HG03139 (cell line): ENCODE results near the gene FARS2.

Source experiments
- ATAC-seq: cut with Tn5 transposase; IDR thresholded peaks from one replicate; pipeline ENCODE4 v1.9.1; 2021; ENCODE audit not compliant: unreplicated experiment

The FARS2 gene

DNA sequence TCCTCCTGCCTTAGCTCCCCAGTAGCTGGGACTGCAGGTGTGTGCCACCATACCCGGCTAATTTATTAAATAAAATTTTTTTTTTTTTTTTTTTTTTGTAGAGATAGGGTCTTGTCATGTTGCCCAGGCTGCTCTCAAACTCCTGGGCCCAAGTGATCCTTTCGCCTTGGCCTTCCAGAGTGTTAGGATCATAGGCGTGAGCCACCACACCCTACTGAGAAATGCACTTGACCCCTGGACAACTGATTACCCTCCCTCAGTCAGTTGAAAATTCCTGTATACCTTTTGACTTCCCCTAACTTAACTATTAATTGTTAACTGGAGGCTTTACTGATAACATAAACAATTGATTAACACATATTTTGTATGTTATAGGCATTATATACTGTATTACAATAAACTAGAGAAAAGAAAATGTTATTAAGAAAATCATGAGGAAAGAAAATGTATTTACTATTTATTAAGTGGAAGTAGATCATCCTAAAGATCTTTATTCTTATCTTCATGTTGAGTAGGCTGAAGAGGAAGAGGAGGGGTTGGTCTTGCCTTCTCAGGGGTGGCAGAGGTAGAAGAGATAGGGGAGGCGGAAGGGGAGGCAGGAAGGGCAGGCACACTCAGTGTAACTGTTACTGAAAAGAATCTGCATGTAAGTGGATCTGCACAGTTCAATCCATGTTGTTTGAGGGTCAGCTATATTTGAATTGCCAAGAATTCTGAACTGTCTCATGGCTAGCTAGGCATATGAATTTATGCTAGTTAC lies 104.3 kb downstream of the FARS2 start:
- ATAC-seq: no peak

DNA sequence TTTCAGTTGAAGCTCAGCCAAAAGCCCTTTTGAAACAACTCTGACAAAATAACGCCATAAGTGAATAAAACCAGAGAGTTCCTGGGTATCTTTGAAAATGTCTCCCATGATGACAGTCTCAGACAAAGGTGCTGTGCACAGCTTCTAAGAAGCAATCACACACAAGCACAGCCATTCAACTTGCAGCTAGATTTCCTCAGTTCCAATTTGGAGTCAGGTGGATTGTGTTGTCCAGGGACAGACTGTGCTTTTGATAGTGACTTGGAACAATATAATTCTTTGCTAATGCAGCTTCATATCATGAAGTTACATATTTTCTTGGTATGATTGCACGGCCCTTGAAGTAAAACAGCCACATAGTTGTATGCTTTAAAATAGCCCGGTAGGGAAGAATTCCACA lies 105.6 kb downstream of the FARS2 start:
- no peak for ATAC-seq

DNA sequence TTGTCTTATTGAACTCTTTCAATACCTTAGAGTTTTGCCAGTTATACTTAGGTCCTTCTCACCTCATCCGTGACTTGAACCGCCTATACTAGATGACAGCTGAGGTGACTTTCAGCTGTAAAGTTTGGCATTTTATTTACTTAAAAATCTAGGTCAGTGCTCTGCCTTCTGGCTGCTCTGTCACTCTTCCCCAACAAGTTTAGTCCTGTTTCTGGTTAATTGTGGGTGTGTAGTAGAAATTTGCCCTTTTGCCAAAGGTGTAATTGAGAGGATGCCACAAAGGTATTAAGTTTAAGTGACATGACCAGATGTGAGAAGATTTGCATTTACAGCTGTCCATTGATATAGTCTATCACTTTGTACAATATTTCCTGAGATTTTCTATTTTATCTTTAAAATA lies 106.2 kb downstream of the FARS2 start:
- no peak for ATAC-seq

DNA sequence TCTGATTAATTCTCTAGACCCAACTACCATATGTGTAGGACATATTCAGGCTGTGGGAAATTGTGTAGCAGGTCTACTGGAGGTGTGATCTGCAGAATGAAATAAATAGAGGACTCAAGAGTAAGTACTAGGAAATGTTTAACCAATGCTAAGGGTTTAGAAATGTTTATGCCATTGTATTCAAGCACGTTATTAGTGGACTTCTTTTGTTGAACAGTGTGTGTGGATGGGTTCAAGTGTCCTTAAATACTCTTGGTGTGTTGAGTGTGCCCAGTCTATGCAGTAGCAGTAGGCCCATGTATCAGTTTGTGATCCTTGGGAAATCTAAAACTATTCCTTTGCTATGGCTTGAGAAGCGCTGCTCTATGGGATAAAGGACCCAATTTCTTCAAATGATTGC lies 112.1 kb downstream of the FARS2 start:
- ATAC-seq: no peak

DNA sequence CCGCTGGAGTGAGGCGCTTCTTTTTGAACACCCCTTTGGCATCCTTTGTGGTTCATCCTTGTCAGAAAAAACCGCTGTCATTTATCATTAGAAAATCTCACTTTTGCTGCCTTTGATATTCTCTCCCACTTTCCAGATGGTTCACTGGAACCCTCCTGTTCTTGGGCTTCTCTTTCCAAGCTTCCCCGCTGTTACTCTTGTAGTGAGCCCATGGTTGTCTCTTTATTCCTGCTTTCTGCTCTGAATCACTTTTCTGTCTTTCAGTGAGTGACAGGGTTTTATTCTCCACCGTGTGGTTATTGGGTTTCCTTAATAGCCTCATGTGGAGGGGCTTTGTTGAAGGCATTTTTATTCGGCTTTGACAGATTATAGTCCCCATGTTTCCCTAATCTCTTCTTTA lies 117.0 kb downstream of the FARS2 start:
- no peak for ATAC-seq

DNA sequence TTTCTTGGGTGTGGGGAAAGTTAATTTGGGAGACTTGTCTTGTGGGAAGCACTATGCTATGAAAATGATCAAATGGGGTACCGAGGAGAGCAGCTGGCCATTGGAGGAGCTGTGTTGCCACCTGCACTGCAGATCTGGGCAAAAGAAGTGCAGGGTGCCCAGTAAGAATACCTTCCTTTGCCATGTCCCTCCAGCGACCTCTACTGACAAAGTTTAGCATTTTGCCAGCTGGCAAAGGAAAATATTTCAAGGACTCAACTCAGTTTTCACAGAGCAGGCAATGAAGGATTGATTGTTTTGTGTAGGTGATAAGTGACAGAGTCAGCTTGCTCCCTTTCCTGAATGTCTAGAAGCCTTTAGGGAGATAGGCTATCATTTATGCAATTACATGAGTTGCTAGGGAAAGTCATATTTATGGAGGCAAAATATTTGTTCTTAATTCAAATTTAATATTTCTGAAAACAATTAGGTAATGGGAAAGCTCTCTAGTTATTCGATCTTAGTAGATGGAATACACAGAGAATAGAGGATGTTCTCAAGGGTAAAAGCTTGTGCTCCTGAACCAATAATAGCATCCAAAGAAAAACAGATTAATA lies 118.4 kb downstream of the FARS2 start:
- ATAC-seq: no peak

DNA sequence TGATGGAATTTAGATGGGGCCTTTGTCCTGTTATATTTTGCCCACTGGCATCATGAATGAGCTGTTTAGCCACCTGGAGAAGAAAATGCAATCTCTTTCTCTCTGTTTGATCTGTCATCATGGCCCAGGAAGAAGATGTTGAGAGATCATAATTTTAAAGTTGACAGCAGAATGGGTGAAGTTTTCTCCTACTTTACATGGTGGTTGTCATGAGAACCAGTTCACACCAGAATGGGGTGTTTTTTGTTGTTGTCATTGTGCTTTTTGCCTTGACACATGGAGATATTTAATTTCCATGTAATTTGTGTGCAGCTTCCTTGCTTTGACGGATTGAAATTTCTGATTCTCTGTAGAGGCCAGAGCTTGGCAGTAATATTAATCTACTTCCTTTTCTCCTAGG lies 122.5 kb downstream of the FARS2 start:
- ATAC-seq: no peak

DNA sequence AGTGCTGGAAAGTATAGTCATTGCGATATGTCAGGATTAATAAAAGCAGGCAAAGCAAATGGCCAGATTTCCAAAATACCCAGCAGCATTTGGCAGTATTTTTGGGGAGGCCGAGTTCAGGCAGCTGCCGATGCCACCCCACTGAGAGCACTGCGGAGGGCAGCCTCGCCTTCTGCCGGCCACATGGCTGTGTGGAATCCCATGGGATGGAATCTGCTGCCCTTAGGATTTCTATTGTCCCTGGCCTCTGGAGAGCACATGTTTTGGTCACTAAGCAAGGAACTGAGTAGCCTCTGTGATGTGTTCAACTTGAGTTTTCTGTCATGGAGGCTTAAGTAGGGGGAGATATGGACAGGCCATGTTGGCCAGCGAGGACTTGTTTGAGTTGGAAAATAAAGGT lies 123.0 kb downstream of the FARS2 start:
- no peak for ATAC-seq

DNA sequence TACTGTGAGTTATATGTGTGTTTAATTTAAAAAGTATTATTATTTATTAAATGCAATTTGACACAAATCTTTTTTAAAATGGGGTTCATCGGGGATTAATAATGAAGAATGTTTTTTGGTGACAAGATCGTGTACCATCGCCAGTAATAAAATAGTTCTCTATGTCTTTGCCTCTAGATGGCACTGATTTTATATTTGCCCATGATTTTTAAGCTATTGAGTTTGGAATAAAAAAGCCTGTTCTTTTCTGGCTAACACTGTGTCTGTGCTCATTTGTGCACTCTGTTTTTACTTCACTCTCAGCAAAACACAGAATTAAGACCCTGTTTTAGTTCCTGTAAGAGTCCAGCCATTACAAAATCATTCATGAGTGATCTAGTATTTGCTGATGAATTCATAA lies 127.0 kb downstream of the FARS2 start:
- ATAC-seq: no peak

DNA sequence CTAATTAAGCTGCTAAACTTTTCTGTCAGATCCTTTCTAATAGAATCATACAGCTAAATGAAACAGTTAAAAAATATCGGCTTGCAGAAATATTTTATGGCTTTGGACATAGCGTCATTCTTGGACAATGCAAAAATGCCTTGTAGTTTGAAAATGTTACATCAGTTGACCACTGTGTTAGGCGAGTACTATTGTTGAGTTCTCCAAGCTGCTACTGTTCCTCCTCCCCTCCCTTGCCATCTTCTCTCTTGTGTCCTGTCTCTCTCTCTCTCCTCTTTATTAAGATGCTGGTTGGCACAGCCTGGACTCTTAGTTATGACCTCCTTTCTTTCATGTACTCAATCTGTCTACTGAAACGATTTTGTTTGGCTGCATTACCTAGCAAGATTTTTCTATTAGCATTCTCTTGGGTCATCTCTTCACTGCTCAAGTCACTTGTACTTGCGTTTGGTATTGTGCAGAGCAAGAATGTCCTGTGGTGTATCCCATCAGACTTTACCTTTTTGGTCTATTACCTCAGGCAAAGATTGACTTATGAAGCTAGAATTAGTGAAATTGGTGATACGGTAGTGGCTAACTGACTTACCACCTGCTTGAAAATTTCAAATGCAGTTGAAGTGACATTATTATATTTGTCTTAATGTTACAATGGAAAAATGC lies 127.9 kb downstream of the FARS2 start:
- ATAC-seq: no peak

DNA sequence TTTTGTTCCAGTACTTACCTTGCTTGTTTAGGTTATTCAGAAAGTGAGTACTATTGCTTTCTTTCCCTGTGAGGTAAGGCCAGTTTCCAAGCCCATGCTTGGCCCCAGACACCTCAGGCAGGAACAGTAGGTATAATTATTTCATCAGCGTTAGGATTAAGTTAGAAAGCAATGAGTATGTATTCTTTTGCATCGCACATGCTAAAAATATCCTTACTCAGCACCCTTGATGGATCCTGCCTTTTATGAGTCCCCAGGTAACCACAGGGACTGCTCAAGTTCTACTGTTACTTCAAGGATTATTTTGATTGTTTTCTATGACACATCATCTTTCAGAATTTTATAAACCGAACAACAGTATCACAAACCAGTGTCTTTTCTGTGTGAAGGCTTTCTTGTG lies 128.9 kb downstream of the FARS2 start:
- no peak for ATAC-seq

DNA sequence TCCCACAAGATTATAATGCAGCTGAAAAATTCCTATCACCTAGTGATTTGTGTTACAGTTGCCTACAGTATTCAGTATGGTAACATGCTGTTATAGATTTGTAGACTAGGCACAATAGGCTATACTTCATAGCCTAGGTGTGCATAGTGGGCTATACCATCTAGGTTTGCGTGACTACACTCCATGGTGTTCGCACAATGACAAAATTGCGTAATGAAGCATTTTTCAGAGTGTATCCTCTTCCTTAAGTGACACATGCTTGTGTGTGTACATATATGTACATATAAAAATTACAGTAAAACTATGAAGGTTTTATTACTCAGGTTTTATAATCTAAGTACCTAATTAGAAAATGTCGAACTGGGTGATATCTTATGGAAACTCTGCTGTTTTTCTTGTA lies 133.0 kb downstream of the FARS2 start:
- ATAC-seq: no peak

DNA sequence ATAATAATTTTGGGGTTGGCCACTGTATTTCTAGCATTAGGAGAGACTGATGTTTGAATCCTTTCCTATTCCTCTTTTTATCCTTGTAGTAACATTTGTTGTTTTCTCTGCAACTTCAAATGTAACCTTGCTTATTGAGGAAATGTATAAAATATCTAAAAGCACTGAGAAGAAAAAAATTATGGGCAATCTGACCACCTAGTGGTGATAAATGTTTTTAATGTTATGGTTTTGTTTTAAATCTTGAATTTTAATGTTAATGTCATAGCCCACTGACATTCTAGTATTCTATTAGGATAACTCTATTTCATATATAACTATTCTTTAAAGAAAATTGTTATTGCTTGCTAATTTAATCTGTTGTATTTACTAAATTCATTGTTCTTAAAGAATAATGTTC lies 134.4 kb downstream of the FARS2 start:
- no peak for ATAC-seq

DNA sequence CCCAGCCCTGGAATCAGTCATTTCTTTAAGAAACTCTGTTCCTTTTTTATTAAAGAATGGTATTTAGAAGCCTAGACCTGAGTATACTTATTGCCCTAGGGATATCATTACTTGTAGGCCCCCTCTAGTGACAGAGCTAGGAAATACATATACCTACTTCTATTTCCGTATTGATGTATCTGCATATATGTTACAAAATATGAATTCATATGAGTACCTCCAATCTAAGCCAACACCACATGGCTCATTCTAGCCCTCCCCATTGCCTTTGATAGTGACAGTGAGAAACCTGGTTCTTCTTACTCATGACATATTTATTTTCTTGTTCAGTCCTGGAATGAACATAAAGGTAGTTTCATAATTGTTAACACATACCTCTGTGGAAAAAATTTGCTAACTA lies 137.2 kb downstream of the FARS2 start:
- no peak for ATAC-seq

DNA sequence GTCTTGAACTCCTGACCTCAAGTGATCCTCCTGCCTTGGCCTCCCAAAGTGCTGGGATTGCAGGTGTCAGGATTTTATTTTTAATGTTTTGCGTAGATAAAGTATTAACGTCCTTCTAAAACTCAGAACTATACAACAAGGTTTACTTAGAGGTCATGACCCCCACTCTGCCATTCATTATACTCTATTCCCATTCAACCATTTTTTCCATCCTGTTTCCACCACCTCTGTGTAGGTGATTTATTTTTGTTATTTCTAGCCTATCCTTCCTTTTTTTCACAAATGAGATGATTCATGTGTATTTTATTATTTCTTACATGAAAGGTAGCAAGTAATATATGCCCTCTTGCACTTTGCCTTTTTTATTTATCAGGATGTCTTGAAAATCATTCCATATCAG lies 138.1 kb downstream of the FARS2 start:
- ATAC-seq: no peak

DNA sequence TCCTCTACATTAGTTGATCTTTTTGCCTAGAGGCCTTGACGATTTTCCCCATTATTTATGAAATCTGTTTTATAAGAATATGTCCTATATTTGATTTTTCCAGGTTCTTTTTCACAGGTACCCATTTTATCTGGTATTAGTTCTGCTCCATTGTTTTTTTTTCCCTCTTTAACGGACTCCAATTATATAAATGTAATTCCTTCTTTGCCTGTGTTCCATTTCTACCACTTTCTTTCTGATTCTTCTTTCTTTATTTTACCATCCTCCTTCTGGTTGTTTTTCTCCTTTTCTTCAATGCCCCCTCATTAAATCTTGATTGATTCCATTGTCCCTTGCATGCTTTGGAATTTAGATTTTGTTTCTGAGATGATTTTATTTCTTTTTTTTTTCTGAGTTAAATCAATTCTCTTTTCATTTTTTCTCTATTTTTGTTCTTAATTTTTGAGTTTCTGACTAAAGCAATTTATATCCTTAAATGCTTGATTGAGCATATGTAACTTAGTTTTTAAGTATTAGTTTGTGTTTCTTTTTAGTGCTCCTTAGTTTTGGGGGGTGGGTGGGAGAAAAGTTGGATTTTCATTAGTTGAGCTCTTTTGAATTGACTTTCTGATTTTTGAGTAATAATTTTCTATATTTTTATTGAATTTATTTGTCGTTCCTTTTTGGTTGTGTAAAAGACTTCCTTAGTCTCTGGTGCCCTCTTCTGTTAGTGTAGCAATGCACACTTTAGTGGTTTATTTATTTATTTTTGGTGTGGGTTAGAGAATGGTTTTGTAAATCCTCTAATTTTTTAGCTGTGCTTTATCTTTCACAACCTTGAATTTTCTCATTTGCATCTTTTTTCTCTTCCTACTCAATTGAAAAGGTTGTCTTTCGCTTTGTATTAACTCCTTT lies 140.8 kb downstream of the FARS2 start:
- no peak for ATAC-seq

DNA sequence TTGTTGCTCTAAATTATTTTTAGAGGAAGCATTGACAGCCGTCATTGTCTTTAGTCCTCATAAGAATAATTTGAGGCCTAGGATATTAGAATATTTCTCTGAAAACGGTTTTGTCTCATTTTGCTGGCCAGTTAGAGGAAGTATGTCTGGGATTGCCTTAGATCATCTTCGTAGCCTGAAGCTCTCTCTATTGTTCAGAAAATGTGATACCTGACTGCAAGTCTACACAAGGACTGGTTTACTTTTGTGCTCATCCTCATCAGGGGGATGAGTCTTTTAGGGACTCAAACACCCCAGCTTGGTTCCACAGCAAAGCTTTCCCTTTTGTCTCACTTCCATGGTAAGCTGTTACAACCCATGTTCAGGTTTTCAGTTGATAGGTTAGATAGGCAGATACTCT lies 141.8 kb downstream of the FARS2 start:
- no peak for ATAC-seq

DNA sequence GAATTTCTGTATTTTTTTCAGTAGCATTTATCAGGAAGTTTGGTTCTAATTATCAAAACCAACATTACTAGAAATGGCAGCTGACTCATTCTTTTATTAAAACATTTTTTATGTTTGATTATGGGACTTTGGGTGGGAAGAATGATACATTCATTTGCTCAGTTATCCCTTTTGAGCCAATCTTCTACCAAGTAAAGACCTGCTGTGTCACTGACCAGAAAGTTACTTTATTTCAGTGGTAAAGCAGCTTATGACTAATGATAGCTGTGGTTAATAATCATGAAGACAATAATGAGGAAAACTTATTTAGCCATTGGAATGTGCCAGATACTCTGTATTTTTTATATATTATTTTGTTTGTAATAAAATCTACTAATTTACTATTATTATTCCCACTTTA lies 142.3 kb downstream of the FARS2 start:
- no peak for ATAC-seq

DNA sequence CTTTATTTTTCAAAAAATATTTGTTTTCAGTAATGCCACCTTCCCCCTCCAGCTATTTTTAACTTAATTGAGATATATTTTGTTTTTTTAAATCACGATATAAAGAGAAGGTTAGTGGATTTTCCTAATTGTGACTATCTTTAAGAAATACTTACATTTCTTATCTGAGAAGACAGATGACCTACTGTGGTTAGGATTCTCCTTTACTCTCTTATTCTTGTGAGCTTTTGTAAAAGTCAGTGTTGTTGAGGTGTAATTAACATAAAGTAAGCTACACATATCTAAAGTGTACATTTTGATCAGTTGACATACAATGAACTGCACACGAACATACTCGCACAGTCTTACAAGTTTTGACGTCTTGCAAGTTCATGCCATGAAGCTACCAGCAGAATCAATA lies 144.7 kb downstream of the FARS2 start:
- no peak for ATAC-seq

DNA sequence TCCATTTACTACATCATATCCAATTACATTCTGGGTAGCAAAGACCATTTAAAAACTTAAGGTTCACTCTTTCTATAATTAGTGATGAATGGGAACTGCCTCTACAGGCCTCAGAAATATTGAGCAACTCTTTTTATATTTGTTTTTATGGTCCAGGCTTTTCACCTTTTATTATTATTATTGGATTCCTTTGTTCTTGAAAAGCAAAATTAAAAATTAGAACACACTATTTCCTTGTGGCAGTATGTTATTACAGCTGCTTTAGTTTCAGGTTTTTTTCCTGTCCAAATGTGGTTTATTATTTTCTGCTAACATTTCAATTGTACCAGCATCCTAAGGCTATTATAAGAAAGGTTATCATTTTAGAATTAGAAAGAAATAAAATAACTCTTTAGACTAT lies 150.1 kb downstream of the FARS2 start:
- no peak for ATAC-seq

DNA sequence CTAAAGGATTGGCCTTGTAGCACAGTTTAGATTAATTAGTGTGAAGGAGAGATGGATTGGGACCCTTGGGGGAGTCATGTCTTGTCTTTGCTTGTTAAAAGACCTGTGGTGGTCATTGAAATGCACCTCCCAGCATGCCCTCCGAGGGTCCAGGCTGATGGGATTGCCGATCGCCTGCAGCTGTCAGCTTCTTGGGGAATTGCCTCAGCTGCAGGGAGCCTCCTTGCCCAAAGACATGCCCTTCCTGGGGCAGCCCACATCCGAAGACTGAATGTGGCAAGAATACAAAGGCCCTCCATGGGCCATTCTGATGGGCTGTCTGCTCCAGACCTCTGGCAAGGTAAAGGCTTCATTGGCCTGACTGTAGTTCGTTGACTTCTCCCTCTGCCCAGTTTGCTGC lies 150.7 kb downstream of the FARS2 start:
- no peak for ATAC-seq

DNA sequence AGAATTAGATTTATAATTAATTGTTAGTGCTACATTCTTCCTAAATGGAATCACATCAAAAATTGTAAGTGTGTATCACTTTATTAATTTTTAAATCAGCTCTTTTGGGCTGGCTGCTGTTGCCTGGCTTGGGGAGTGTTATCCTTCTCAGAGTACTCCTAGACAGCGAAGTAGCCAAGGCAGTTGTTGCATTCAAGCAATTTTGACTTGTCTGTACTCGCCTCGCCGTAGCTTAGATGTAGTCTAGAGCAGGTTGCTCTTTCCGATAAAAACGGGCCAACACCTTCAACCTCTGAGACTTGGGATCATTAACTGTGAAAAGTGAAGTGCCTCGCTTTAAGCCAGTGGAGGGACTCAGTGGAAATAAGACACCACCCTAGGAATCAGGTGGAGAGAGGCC lies 151.3 kb downstream of the FARS2 start:
- ATAC-seq: no peak
